Effector CD4-positive, alpha-beta T cell (primary cell): ENCODE measurements around the gene COX6B2.

Source experiments
- DNase-seq: peaks from one replicate; pipeline ENCODE4 v3.0.0-alpha.2; 2020

Gene COX6B2

DNA sequence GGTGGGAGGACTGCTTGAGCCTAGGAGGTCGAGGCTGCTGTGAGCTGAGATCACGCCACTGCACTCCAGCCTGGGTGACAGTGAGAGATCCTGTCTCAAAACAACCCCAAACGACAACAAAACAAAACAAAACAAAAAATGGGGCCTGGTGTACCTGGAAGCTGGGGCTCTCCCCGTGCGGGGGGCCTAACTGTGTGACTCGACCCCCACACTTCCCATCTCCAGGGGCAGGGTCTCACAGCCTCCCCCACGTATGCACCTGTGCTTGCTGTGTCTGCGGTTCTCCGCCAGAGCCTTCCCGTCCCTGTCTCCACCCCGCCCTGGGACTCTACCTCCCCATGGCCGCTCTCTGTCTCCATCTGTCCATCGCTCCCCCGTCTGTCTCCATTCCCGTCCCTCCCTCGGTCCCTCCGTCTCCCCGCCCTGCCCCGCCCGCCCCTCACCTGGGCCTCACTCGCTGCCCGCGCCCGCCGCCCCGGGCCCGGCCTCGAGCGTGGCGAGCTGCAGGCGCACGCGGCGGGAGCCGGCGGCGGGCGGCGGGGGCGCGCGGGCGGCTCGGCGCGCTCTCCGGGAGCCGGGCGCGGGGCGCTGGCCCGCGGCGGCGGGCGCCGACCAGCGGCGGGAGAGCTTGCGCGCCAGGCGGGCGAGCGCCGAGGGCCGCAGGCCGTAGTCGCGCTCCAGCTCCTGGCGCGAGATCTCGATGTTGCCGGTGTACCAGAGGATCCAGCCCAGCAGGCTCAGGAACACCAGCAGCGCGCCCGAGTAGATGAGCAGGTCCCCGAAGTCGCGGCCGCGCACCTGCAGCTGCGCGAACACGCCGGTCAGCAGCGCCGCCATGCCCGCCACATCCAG is 29.0 kb upstream of the COX6B2 start:
- DNase-seq: no peak

DNA sequence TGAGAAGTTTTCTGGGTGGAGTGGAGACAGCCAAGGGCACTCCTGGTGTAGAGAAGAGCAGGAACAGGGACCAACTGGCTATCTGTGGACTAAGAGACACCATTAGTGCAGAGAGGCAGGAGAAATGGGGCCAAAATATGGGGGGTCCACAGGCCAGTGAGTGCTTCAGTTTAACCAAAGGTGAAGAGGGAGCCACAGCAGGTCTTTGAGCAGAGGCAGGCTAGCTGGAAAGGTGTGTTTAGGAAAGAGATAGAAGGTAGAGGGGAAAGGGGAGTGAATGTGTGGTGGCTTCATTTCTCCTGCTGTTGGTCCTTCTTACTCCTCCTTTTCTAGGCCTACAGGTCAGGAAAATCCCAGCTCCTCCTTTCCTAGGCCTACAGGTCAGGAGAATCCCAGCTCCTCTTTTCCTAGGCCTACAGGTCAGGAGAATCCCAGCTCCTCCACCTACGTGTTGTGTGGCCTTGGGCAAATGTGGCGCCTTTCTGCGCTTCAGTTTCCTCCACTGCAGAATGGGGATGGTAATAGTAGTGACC is 28.1 kb upstream of the COX6B2 start:
- no peak for DNase-seq

- DNase-seq: no peak
Observed at GRCh38 chr19:55382013-55382412, 27.5 kb upstream of the COX6B2 start.

GRCh38 chr19:55379174-55379573 is 24.7 kb upstream of the COX6B2 start:
- DNase-seq: no peak

DNA sequence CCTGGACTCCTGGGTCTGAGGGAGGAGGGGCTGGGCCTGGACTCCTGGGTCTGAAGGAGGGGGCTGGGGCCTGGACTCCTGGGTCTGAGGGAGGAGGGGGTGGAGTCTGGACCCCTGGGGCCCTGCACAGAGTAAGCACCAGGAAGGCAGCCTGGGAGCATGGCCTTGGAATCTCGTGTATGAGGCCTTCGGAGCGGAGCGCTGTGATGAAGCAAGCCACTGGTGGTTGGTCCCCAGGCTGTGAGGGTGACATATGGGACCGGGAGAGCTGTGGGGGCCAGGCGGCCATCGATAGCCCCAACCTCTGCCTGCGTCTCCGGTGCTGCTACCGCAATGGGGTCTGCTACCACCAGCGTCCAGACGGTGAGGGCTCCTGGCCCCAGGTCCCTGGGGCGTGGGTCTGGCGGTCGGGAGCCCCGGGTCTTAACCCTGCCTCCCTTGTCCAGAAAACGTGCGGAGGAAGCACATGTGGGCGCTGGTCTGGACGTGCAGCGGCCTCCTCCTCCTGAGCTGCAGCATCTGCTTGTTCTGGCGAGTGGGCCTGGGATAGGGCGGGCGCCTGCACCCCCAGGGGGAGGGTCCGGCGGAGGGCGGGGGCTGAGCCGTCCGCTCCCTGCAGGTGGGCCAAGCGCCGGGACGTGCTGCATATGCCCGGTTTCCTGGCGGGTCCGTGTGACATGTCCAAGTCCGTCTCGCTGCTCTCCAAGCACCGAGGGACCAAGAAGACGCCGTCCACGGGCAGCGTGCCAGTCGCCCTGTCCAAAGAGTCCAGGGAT is 23.0 kb upstream of the COX6B2 start:
- no peak for DNase-seq

GRCh38 chr19:55376241-55376933 is 21.9 kb upstream of the COX6B2 start, which contains the start of gene TMEM190:
Gene TMEM190 (plus strand): TSS chr19:55376826. CDS start chr19:55376854, 28 bp downstream.
- DNase-seq: no peak

- DNase-seq: no peak
Observed at GRCh38 chr19:55373993-55374757, 19.7 kb upstream of the COX6B2 start.

DNA sequence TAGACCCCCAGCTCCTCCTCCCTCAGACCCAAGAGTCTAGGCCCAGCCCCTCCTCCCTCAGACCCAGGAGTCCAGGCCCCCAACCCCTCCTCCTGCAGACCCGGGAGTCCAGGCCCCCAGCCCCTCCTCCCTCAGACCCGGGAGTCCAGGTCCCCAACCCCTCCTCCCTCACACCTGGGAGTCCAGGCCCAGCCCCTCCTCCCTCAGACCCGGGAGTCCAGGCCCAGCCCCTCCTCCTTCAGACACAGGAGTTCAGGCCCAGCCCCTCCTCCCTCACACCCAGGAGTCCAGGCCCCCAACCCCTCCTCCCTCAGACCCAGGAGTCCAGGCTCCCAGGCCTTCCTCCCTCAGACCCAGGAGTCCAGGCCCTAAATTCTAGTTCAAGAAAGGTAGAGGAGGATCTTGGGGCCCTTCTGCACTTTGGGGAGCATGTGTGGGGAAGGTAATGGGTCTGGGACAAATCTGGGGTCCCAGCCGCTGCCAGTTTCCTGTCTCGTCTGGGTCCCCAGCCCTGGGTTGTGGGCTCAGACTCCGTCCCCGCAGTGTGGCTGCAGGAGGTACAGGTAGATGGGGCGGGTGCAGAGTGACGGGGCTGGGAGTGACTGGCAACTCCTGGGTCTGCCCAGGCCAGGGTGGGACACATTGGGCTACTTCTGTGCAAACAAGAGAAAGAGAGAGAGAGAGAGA is 18.9 kb upstream of the COX6B2 start:
- DNase-seq: no peak

DNA sequence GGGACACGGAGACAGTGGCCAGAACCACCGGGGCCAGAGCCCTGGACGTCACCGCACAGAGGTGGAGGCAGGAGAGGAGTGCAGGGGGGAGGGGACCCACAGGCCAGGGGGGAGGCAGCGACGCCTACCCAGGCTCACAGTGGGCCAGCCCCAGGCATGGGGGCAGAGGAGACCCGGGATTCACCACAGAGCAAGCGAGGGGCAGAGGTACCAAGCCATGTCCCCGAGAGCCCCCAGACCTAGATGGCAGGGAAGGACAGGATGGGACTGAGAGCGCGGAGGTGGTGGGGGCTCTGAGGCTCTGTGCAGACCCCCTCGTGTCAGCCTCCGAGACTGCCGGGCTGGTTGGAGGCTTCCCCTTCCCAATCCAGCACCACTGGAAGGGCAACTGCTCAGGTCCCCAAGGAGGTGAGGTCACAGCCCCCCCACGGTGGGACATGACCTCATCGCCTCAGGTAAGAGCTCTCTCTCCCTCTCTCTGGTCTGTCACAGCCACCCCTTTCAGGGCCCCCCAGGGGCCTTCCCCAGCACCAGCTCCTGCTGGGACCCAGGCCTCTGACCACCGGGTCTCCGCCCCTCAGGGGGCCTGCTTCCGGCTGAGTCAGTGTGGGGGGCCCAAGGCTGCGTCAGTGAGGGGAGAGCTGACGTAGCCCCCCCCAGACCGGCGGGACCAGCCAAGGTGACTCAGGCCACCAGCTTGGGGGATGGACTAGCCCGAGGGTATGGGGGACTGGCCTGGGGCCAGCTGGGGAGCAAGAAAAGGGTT is 18.0 kb upstream of the COX6B2 start:
- no peak for DNase-seq

GRCh38 chr19:55370305-55370988 is 15.9 kb upstream of the COX6B2 start, which contains the start of gene IL11:
Gene IL11 (minus strand): TSS chr19:55370463. CDS start chr19:55370310, 153 bp downstream.
- no peak for DNase-seq

GRCh38 chr19:55369653-55370304 is 15.3 kb upstream of the COX6B2 start:
- DNase-seq: no peak

DNA sequence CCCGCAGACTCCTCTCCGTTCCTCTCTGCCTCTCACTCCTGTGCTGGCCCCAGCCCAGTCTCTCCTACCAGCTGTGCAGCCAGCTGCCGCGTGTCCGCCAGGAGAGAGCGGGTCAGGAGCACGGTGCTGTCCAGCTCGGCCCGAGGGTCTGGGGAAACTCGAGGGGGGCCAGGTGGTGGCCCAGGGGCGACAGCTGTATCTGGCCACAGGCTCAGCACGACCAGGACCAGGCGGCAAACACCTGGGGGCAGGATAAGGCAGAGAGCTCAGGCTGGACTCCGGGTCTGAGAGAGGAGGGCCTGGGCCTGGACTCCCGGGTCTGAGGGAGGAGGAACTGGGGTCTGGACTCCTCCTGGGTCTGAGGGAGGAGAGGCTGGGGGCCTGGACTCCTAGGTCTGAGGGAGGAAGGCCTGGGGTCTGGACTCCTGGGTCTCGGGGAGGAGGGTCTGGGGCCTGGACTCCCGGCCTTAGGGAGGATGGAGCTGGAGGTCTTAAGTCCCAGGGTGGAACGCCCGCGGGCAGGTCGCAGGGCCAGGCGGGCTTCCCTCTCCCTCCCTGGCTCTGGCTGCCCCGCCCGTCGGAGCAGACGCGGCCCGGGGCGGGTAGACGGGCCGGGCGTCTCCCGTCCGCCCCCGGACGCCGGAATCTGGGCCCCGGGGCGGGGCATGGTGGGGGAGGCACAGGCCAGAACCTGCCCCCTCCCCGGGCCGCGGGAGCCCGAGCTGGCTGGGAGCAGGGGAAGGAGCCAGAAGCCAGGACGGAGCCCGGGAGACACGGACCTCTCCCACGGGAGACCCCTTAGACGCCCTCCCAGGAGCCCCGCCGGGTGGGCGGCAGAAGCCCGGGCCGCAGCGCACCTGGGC is 14.4 kb upstream of the COX6B2 start:
- DNase-seq: no peak

DNA sequence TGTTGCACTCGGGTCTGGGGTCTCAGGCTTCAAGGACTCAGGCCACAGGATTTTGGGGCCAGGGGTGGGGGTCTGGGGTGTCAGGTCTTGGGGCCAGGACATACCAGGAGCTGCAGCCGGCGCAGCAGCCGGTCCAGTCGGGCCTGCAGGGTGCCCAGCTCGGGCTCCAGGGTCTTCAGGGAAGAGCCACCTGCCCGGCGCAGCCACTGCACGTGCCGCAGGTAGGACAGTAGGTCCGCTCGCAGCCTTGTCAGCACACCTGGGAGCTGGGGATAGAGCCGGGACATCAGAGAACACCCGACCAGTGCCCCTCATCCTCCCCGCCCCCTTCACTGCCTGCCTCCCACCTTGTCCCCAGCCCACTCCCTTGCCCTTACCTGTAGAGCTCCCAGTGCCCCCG is 13.6 kb upstream of the COX6B2 start:
- no peak for DNase-seq

DNA sequence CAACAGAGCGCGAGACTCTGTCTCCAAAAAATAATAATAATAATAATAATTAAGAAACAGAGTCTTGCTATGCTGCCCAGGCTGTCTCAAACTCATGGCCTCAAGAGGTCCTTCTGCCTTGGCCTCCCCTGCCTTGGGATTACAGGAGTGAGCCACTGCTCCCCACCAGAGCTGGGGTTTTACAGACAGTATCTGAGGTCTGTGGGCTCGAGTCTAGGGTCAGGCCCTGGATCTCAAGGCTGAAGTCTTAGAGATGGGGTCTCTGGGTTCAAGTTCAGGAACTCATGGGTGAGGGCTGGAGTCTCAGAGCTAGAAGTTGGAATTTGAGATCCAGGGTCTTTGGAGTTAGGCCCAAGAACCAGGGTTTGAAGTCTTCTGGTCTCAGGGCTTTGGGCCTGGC is 12.3 kb upstream of the COX6B2 start:
- DNase-seq: no peak

GRCh38 chr19:55365964-55366363 is 11.4 kb upstream of the COX6B2 start:
- DNase-seq: no peak

- no peak for DNase-seq
Observed at GRCh38 chr19:55365245-55365644, 10.7 kb upstream of the COX6B2 start.

GRCh38 chr19:55362990-55363716 is 8.6 kb upstream of the COX6B2 start, which contains the start of gene GARIN5B:
Gene GARIN5B (minus strand): TSS chr19:55363260. CDS start chr19:55363066, 194 bp downstream.
- DNase-seq: no peak
